HEK293 (cell line): ENCODE measurements around the gene CARD6.

Experiments used
- GLI2 ChIP-seq: fragments of 450-650 bp; formaldehyde crosslinking; IDR thresholded peaks from 2 replicates; pipeline ENCODE4; 2017; ENCODE audit warnings: missing biosample characterization, missing genetic modification characterization, low read depth, borderline replicate concordance
- GLI4 ChIP-seq: fragments of 450-650 bp; formaldehyde crosslinking; IDR thresholded peaks from 2 replicates; pipeline ENCODE4 v1.5.1; 2016; ENCODE audit warnings: missing biosample characterization, missing genetic modification characterization
- GLIS1 ChIP-seq: fragments of 450-650 bp; formaldehyde crosslinking; IDR thresholded peaks from 2 replicates; pipeline ENCODE4 v1.5.1; 2016; ENCODE audit warnings: missing biosample characterization, missing genetic modification characterization
- HOXA7 ChIP-seq: sonication (generic); formaldehyde crosslinking; IDR thresholded peaks from 2 replicates; pipeline ENCODE4 v1.8.1; 2022; ENCODE audit warnings: missing genetic modification reagents, borderline replicate concordance
- KLF7 ChIP-seq: fragments of 450-650 bp; formaldehyde crosslinking; IDR thresholded peaks from 2 replicates; pipeline ENCODE4 v1.5.1; 2016; ENCODE audit warnings: missing biosample characterization, missing genetic modification characterization, borderline replicate concordance
- MYNN ChIP-seq: fragments of 450-650 bp; formaldehyde crosslinking; IDR thresholded peaks from 2 replicates; pipeline ENCODE4 v1.5.1; 2016; ENCODE audit warnings: missing biosample characterization, missing genetic modification characterization, borderline replicate concordance
- YY2 ChIP-seq: fragments of 450-650 bp; formaldehyde crosslinking; IDR thresholded peaks from 2 replicates; pipeline ENCODE4 v1.5.1; 2016; ENCODE audit warnings: missing biosample characterization, missing genetic modification characterization
- ZEB2 ChIP-seq: fragments of 450-650 bp; formaldehyde crosslinking; IDR thresholded peaks from 2 replicates; pipeline ENCODE4 v1.5.1; 2016; ENCODE audit warnings: missing biosample characterization, missing genetic modification characterization
- ZNF112 ChIP-seq: fragments of 450-650 bp; formaldehyde crosslinking; IDR thresholded peaks from 2 replicates; pipeline ENCODE4 v1.5.0; 2017; ENCODE audit warnings: missing biosample characterization, missing genetic modification characterization
- ZNF16 ChIP-seq: fragments of 450-650 bp; formaldehyde crosslinking; IDR thresholded peaks from 2 replicates; pipeline ENCODE4 v1.5.1; 2016; ENCODE audit warnings: low read depth, missing biosample characterization, missing genetic modification characterization
- ZNF202 ChIP-seq: fragments of 450-650 bp; formaldehyde crosslinking; IDR thresholded peaks from 2 replicates; pipeline ENCODE4 v1.5.1; 2016; ENCODE audit warnings: missing biosample characterization, missing genetic modification characterization, borderline replicate concordance
- ZNF221 ChIP-seq: fragments of 450-650 bp; formaldehyde crosslinking; IDR thresholded peaks from 2 replicates; pipeline ENCODE4 v1.5.1; 2017; ENCODE audit warnings: missing biosample characterization, missing genetic modification characterization, borderline replicate concordance
- ZNF324 ChIP-seq: fragments of 450-650 bp; formaldehyde crosslinking; IDR thresholded peaks from 2 replicates; pipeline ENCODE4 v1.5.1; 2016; ENCODE audit warnings: missing biosample characterization, missing genetic modification characterization
- ZNF341 ChIP-seq: fragments of 450-650 bp; formaldehyde crosslinking; IDR thresholded peaks from 2 replicates; pipeline ENCODE4; 2016; ENCODE audit warnings: low read depth, missing biosample characterization, missing genetic modification characterization
- ZNF391 ChIP-seq: fragments of 450-650 bp; formaldehyde crosslinking; IDR thresholded peaks from 2 replicates; pipeline ENCODE4 v1.5.1; 2016; ENCODE audit warnings: low read depth, missing biosample characterization, missing genetic modification characterization, borderline replicate concordance
- ZNF394 ChIP-seq: fragments of 450-650 bp; formaldehyde crosslinking; IDR thresholded peaks from 2 replicates; pipeline ENCODE4 v1.5.1; 2016; ENCODE audit warnings: missing biosample characterization, missing genetic modification characterization, mild to moderate bottlenecking, moderate library complexity, borderline replicate concordance
- ZNF514 ChIP-seq: fragments of 450-650 bp; formaldehyde crosslinking; IDR thresholded peaks from 2 replicates; pipeline ENCODE4 v1.5.1; 2016; ENCODE audit warnings: missing biosample characterization, missing genetic modification characterization
- ZNF518A ChIP-seq: fragments of 450-650 bp; formaldehyde crosslinking; conservative IDR thresholded peaks from 2 replicates; pipeline ENCODE4 v1.5.1; 2016; ENCODE audit warnings: low read depth, missing biosample characterization, missing genetic modification characterization
- ZNF544 ChIP-seq: fragments of 450-650 bp; formaldehyde crosslinking; IDR thresholded peaks from 2 replicates; pipeline ENCODE4 v1.5.0; 2017; ENCODE audit warnings: missing biosample characterization, missing genetic modification characterization
- ZNF560 ChIP-seq: fragments of 450-650 bp; formaldehyde crosslinking; IDR thresholded peaks from 2 replicates; pipeline ENCODE4 v1.5.1; 2017; ENCODE audit warnings: missing biosample characterization, missing genetic modification characterization, borderline replicate concordance
- ZNF571 ChIP-seq: fragments of 450-650 bp; formaldehyde crosslinking; IDR thresholded peaks from 2 replicates; pipeline ENCODE4 v1.5.0; 2017; ENCODE audit warnings: missing biosample characterization, missing genetic modification characterization
- ZNF610 ChIP-seq: fragments of 450-650 bp; formaldehyde crosslinking; IDR thresholded peaks from 2 replicates; pipeline ENCODE4 v1.5.1; 2016; ENCODE audit warnings: missing biosample characterization, missing genetic modification characterization, borderline replicate concordance
- TF ChIP-seq, protein P1 (sequence below): fragments of 450-650 bp; formaldehyde crosslinking; IDR thresholded peaks from 2 replicates; pipeline ENCODE4 v1.5.1; 2016; ENCODE audit warnings: missing biosample characterization, missing genetic modification characterization, borderline replicate concordance
- TF ChIP-seq, protein P2 (sequence below): fragments of 450-650 bp; formaldehyde crosslinking; IDR thresholded peaks from 2 replicates; pipeline ENCODE4 v1.5.1; 2016; ENCODE audit warnings: missing biosample characterization, missing genetic modification characterization
- TF ChIP-seq, protein P3 (sequence below): sonication (generic); formaldehyde crosslinking; IDR thresholded peaks from 2 replicates; pipeline ENCODE4 v1.8.1; 2022; ENCODE audit warnings: mild to moderate bottlenecking, moderate library complexity, missing genetic modification reagents

CARD6 gene

DNA sequence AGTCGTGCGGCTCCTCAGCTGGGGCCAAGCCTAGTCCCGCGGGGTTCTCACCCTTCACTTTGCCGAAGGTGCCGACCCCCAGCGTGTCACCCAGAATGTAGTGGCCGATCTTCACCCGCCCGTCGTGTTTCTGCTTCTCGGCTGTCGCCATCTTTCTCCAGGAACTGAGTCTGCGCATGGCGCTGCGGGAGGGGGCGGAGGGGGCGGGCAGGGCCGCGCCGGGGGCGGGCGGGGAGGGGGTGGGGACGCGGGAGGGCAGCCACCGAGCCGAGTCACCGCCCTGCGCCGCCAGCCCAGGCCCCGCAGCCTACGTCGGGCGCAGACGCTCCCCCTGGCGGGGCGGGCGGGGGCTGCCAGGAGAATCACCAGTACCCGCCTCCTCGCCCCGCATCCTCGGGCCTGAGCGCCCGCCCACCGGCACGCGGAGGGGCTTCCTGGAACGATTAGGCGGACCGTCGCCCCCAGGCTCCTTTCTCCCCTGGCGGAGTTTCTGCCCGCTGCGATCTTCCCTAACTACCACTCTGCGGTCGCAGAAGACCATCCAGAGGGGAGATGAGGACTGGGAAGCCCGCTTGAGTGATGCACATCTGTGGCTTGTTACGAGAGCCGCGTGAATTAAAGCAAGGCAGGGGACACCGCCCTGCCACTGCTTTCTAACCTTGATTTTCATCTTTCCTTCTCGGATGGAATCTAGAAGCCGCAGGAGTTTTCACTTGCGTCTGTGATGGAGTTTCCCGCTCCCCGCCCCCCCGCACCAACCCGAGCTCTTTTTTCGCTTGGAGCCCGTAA, 43.0 kb upstream of the CARD6 start, which contains the start of gene PRKAA1 (continued):
- TF ChIP-seq ZNF610, result peak; percentile 57; the same call in 1 of the 2 replicates
- TF ChIP-seq ZNF202 (tag by site-specific recombination), result no peak
- no peak for TF ChIP-seq ZNF571 (tag by site-specific recombination)
- TF ChIP-seq ZNF394, result 0 out of 2 replicates have a peak, but pooled peaks have one; percentile 4
- TF ChIP-seq GLI2, result no peak
- TF ChIP-seq GLIS1 (tag by site-specific recombination), result peak; percentile 22; the same call in 1 of the 2 replicates
- TF ChIP-seq, protein P1, sequence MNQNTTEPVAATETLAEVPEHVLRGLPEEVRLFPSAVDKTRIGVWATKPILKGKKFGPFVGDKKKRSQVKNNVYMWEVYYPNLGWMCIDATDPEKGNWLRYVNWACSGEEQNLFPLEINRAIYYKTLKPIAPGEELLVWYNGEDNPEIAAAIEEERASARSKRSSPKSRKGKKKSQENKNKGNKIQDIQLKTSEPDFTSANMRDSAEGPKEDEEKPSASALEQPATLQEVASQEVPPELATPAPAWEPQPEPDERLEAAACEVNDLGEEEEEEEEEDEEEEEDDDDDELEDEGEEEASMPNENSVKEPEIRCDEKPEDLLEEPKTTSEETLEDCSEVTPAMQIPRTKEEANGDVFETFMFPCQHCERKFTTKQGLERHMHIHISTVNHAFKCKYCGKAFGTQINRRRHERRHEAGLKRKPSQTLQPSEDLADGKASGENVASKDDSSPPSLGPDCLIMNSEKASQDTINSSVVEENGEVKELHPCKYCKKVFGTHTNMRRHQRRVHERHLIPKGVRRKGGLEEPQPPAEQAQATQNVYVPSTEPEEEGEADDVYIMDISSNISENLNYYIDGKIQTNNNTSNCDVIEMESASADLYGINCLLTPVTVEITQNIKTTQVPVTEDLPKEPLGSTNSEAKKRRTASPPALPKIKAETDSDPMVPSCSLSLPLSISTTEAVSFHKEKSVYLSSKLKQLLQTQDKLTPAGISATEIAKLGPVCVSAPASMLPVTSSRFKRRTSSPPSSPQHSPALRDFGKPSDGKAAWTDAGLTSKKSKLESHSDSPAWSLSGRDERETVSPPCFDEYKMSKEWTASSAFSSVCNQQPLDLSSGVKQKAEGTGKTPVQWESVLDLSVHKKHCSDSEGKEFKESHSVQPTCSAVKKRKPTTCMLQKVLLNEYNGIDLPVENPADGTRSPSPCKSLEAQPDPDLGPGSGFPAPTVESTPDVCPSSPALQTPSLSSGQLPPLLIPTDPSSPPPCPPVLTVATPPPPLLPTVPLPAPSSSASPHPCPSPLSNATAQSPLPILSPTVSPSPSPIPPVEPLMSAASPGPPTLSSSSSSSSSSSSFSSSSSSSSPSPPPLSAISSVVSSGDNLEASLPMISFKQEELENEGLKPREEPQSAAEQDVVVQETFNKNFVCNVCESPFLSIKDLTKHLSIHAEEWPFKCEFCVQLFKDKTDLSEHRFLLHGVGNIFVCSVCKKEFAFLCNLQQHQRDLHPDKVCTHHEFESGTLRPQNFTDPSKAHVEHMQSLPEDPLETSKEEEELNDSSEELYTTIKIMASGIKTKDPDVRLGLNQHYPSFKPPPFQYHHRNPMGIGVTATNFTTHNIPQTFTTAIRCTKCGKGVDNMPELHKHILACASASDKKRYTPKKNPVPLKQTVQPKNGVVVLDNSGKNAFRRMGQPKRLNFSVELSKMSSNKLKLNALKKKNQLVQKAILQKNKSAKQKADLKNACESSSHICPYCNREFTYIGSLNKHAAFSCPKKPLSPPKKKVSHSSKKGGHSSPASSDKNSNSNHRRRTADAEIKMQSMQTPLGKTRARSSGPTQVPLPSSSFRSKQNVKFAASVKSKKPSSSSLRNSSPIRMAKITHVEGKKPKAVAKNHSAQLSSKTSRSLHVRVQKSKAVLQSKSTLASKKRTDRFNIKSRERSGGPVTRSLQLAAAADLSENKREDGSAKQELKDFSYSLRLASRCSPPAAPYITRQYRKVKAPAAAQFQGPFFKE, result no peak
- 0 out of 2 replicates have a peak, but pooled peaks have one; percentile 3 for TF ChIP-seq ZNF518A (tag by site-specific recombination)
- TF ChIP-seq ZNF324 (tag by site-specific recombination), result peak; percentile 31; the same call in 1 of the 2 replicates
- TF ChIP-seq HOXA7, result no peak
- TF ChIP-seq YY2 (tag by site-specific recombination), result no peak; the same call in 1 of the 2 replicates
- no peak for TF ChIP-seq ZNF112 (tag by site-specific recombination)
- TF ChIP-seq ZNF514 (tag by site-specific recombination), result no peak
- peak; percentile 84; the same call in 1 of the 2 replicates for TF ChIP-seq KLF7 (tag by site-specific recombination)
- no peak for TF ChIP-seq ZNF16 (tag by site-specific recombination)
- TF ChIP-seq ZNF560 (tag by site-specific recombination), result no peak
- no peak for TF ChIP-seq ZNF221
- no peak for TF ChIP-seq ZNF391
- TF ChIP-seq, protein P2, sequence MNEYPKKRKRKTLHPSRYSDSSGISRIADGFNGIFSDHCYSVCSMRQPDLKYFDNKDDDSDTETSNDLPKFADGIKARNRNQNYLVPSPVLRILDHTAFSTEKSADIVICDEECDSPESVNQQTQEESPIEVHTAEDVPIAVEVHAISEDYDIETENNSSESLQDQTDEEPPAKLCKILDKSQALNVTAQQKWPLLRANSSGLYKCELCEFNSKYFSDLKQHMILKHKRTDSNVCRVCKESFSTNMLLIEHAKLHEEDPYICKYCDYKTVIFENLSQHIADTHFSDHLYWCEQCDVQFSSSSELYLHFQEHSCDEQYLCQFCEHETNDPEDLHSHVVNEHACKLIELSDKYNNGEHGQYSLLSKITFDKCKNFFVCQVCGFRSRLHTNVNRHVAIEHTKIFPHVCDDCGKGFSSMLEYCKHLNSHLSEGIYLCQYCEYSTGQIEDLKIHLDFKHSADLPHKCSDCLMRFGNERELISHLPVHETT, result 0 out of 2 replicates have a peak, but pooled peaks have one; percentile 16
- TF ChIP-seq MYNN (tag by site-specific recombination), result no peak
- TF ChIP-seq, protein P3, sequence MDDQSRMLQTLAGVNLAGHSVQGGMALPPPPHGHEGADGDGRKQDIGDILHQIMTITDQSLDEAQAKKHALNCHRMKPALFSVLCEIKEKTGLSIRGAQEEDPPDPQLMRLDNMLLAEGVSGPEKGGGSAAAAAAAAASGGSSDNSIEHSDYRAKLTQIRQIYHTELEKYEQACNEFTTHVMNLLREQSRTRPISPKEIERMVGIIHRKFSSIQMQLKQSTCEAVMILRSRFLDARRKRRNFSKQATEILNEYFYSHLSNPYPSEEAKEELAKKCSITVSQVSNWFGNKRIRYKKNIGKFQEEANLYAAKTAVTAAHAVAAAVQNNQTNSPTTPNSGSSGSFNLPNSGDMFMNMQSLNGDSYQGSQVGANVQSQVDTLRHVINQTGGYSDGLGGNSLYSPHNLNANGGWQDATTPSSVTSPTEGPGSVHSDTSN (CRISPR knock-in tag), result 0 out of 2 replicates have a peak, but pooled peaks have one; percentile 64
- TF ChIP-seq ZNF341 (tag by site-specific recombination), result peak; percentile 50
- TF ChIP-seq ZNF544 (tag by site-specific recombination), result no peak
- peak; percentile 89 for TF ChIP-seq ZEB2 (tag by site-specific recombination)
- TF ChIP-seq GLI4, result no peak
